B cell (primary cell): ENCODE measurements around the gene LTBP2. TPM values are rescaled to one million over a fixed set of nuclear protein-coding genes. Genes with fewer than 3 reads are reported as not detected.

Source experiments
- ATAC-seq: fragments of 200-7000 bp; cut with Tn5 transposase; one replicate; pipeline ENCODE4 v1.10.0; 2021; ENCODE audit warnings: low read depth, mild to moderate bottlenecking, moderate number of reproducible peaks, moderate library complexity
- CTCF ChIA-PET: fragments of 350-600 bp; sonication (Branson Sonifier 250); formaldehyde crosslinking; loops from one replicate; lab custom pipeline; 2021; ENCODE audit warnings: antibody characterized with exemption, inconsistent platforms; lab: Charles Lee
- POLR2A ChIA-PET: fragments of 350-600 bp; sonication (Branson Sonifier 250); formaldehyde crosslinking; loops from one replicate; lab custom pipeline; 2021; ENCODE audit warnings: antibody characterized with exemption; lab: Charles Lee
- DNase-seq: peaks from one replicate; pipeline ENCODE4 v3.0.0; 2013
- H2AFZ ChIP-seq: 2 replicates; pipeline ENCODE4 v1.6.1; 2012; ENCODE audit warnings: mild to moderate bottlenecking, low read depth, low read length; ENCODE audit not compliant: insufficient read depth, poor library complexity, severe bottlenecking
- H3K27ac ChIP-seq, 2 donors: 1 replicate in 1 of 2; 2 replicates in 1 of 2; pipeline ENCODE4 v1.5.1; 2012 to 2013; ENCODE audit warnings: low read length in 2 of 2, mild to moderate bottlenecking in 2 of 2, moderate library complexity in 1 of 2
- H3K27me3 ChIP-seq, 4 experiments: fragments of 200-600 bp in 1 of 4; sonication (generic) in 1 of 4; replicated peaks in 1 of 4; 1 replicate in 2 of 4; 2 replicates in 2 of 4; pipeline versions ENCODE4 v1.6.1 to v1.7.0; 2013 to 2016; ENCODE audit warnings: low read length in 3 of 4, mild to moderate bottlenecking in 2 of 4, mixed read lengths in 1 of 4, moderate library complexity in 1 of 4; ENCODE audit not compliant: insufficient read depth in 4 of 4, control insufficient read depth in 3 of 4; ENCODE audit errors: control extremely low read depth in 1 of 4
- H3K36me3 ChIP-seq, 2 experiments: replicated peaks in 1 of 2; 1 replicate in 1 of 2; 2 replicates in 1 of 2; pipeline versions ENCODE4 v1.6.1 to v1.7.1; 2013; ENCODE audit warnings: low read length in 1 of 2; ENCODE audit not compliant: insufficient read depth in 2 of 2, control insufficient read depth in 1 of 2; ENCODE audit errors: control extremely low read depth in 1 of 2, extremely low read depth in 1 of 2
- H3K4me1 ChIP-seq, 2 donors: fragments of 200-600 bp in 1 of 2; sonication (generic) in 1 of 2; 1 replicate in 1 of 2; 2 replicates in 1 of 2; pipeline versions ENCODE4 v1.5.1 to v1.6.1; 2013 to 2017; ENCODE audit warnings: low read length in 2 of 2; ENCODE audit not compliant: control insufficient read depth in 2 of 2, insufficient read depth in 2 of 2
- H3K4me2 ChIP-seq: replicated peaks from 2 replicates; pipeline ENCODE3; 2012; ENCODE audit warnings: mild to moderate bottlenecking, low read depth, low read length; ENCODE audit not compliant: poor library complexity, severe bottlenecking
- H3K4me3 ChIP-seq, 5 experiments: fragments of 200-600 bp in 1 of 5; sonication (generic) in 1 of 5; 1 replicate in 3 of 5; 2 replicates in 2 of 5; pipeline versions ENCODE4 v1.5.1 to v1.7.0; 2011 to 2016; ENCODE audit warnings: low read length in 4 of 5, mild to moderate bottlenecking in 4 of 5, low read depth in 2 of 5, control low read depth in 1 of 5, moderate library complexity in 1 of 5; ENCODE audit not compliant: insufficient read depth in 1 of 5; ENCODE audit errors: control extremely low read depth in 1 of 5, extremely low read depth in 1 of 5
- H3K79me2 ChIP-seq: fragments of 200-600 bp; sonication (generic); one replicate; pipeline ENCODE4 v1.6.0; 2016; ENCODE audit warnings: low read length; ENCODE audit not compliant: control insufficient read depth, insufficient read depth
- H3K9ac ChIP-seq: fragments of 200-600 bp; sonication (generic); 2 replicates; pipeline ENCODE4 v1.6.1; 2017; ENCODE audit warnings: mild to moderate bottlenecking, low read length, moderate library complexity
- H3K9me3 ChIP-seq, 3 donors: one replicate each; pipeline versions ENCODE4 v1.6.1 to v1.7.1; 2013; ENCODE audit warnings: low read length in 2 of 3; ENCODE audit not compliant: control insufficient read depth in 2 of 3, insufficient read depth in 1 of 3; ENCODE audit errors: control extremely low read depth in 1 of 3
- H4K20me1 ChIP-seq: 2 replicates; pipeline ENCODE4 v1.6.0; 2012; ENCODE audit warnings: mild to moderate bottlenecking, low read length; ENCODE audit not compliant: insufficient read depth, control insufficient read depth, poor library complexity, severe bottlenecking
- H3K27ac Mint-ChIP-seq: one replicate; pipeline ENCODE4 v1.8.0; 2021; ENCODE audit warnings: mixed read lengths
- H3K27me3 Mint-ChIP-seq: one replicate; pipeline ENCODE4 v1.8.0; 2021; ENCODE audit warnings: mixed read lengths
- H3K4me1 Mint-ChIP-seq: one replicate; pipeline ENCODE4 v1.8.0; 2021; ENCODE audit warnings: mixed read lengths
- H3K4me3 Mint-ChIP-seq: one replicate; pipeline ENCODE4 v1.8.0; 2021; ENCODE audit warnings: mixed read lengths
- H3K9me3 Mint-ChIP-seq: one replicate; pipeline ENCODE4 v1.8.0; 2022; ENCODE audit warnings: mixed read lengths; ENCODE audit not compliant: insufficient read depth
- EZH2 ChIP-seq: IDR thresholded peaks from 2 replicates; pipeline ENCODE4 v1.6.1; 2012; ENCODE audit warnings: borderline replicate concordance, low read depth, mild to moderate bottlenecking, moderate library complexity, low read length; ENCODE audit not compliant: insufficient read depth, poor library complexity, severe bottlenecking
- WGBS: methylation state at CpG from one replicate; pipeline ENCODE4 v1.1.5; 2013; ENCODE audit warnings: missing lambda C conversion rate; ENCODE audit not compliant: insufficient coverage; 5-methylcytosine and 5-hydroxymethylcytosine counted together
- intact Hi-C: fragments of 100-400 bp; cut with micrococcal nuclease; formaldehyde crosslinking; loops from one replicate; pipeline ENCODE4 v1.10.0; 2022
- polyA plus RNA-seq: library from polyadenylated mRNA; depleted of rRNA; stranded (reverse); fragments of >200 nt; gene quantifications from 2 replicates; pipeline ENCODE4 v1.2.3, GENCODE V29; 2012
- total RNA-seq, 2 donors: library from RNA; stranded (reverse); fragments of 120-200 nt in 1 of 2; gene quantifications; 1 replicate in 1 of 2; 2 replicates in 1 of 2; pipeline versions ENCODE4 v1.2.3 to v1.2.4, GENCODE V29; 2013 to 2022
- TF ChIP-seq, protein P1 (sequence below): fragments of 200-600 bp; IDR thresholded peaks from one replicate; pipeline ENCODE4 v1.8.0; 2022; ENCODE audit warnings: antibody characterized with exemption, mild to moderate bottlenecking

Gene LTBP2
- total and polyA plus RNA-seq, 2 donors (not counting 1 experiment from before 2014, with no cell fraction given) = 0.12 to 0.22 TPM

DNA sequence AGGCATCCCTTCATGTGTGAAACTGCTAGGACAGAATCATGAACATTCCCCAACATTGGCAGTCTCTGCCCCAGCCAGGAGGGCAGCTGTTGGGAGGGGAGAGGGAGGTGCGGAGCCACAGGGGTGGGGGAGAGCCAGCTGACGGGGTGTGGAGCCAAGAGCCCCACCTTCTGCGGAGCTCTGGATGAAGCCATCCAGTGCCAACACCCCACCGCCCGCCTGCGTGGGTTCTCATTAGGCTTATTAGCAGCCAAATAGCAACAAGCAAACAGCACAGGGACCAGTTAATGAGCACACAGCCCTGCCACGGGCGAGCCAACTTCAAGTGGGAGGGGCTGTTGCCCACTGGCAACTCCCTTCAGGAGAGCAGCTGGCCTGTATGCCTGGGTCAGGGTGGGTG is 12.1 kb downstream of the LTBP2 start:
- Histone ChIP-seq H3K79me2 (no peaks in the 10 kb centered on the region), H3K9ac (no peak overlapping the region), H3K4me2 (no peak overlapping the region), H3K27ac (no peak overlapping the region), H3K27me3 (no peaks in the 10 kb centered on the region), H4K20me1 (no peaks in the 10 kb centered on the region), H2AFZ (no peak overlapping the region), H3K9me3 (no peaks in the 10 kb centered on the region), H3K4me1 (no peaks in the 10 kb centered on the region), H3K36me3 (no peaks in the 10 kb centered on the region), H3K4me3 (no peak overlapping the region)
- intact Hi-C loops = no loop called here
- ChIA-PET POLR2A (no interaction called here), CTCF (interaction anchor here (0.5 to 2.4 kb wide), 2 partner anchors 12 to 275 kb away, joined by 4 to 8 read pairs; partner anchors contain the start of gene LTBP2)
- 88% methylated on average over 8 of the region's 8 CpGs for WGBS
- no peaks in the 10 kb centered on the region for H3K27me3 Mint-ChIP-seq
- no peaks in the 10 kb centered on the region for H3K4me1 Mint-ChIP-seq
- DNase-seq (no peak), ATAC-seq (no peak)
- TF ChIP-seq EZH2 = no peak
- TF ChIP-seq, protein P1, sequence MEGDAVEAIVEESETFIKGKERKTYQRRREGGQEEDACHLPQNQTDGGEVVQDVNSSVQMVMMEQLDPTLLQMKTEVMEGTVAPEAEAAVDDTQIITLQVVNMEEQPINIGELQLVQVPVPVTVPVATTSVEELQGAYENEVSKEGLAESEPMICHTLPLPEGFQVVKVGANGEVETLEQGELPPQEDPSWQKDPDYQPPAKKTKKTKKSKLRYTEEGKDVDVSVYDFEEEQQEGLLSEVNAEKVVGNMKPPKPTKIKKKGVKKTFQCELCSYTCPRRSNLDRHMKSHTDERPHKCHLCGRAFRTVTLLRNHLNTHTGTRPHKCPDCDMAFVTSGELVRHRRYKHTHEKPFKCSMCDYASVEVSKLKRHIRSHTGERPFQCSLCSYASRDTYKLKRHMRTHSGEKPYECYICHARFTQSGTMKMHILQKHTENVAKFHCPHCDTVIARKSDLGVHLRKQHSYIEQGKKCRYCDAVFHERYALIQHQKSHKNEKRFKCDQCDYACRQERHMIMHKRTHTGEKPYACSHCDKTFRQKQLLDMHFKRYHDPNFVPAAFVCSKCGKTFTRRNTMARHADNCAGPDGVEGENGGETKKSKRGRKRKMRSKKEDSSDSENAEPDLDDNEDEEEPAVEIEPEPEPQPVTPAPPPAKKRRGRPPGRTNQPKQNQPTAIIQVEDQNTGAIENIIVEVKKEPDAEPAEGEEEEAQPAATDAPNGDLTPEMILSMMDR = no peak
- H3K4me3 Mint-ChIP-seq = no peak overlapping the region
- H3K27ac Mint-ChIP-seq = no peak overlapping the region
- no peaks in the 10 kb centered on the region for H3K9me3 Mint-ChIP-seq

DNA sequence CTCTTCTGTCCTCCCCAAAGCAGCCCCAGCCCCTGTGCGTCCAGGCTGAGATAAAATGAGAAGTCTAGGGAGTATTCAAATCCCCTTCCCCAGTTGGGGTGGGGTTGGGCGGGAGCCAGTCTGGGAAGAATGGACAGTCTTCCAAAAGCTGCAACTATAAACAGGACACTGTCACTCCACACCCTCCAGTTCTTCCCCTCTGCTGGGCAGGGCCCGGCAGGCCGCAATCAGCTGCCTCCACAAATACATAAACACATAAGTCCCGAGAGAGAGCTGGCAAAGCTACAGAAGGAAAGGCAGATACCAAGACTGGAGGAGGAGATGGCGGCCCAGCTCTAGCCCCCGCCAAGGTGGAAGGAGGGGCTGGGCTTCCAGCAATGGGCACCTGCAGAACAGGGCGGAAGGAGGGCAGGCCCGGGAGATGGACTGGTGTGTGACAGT is 12.7 kb downstream of the LTBP2 start:
- Mint-ChIP-seq H3K4me1 (peaks cover under 1% of the 10 kb centered on the region), H3K27ac (no peak overlapping the region), H3K9me3 (no peaks in the 10 kb centered on the region), H3K4me3 (no peak overlapping the region), H3K27me3 (no peaks in the 10 kb centered on the region)
- 83% methylated on average over 7 of the region's 9 CpGs for WGBS
- Histone ChIP-seq H2AFZ (no peak overlapping the region), H3K36me3 (no peaks in the 10 kb centered on the region), H3K27me3 (no peaks in the 10 kb centered on the region), H3K4me3 (no peak overlapping the region), H3K4me2 (no peak overlapping the region), H3K27ac (no peak overlapping the region), H3K9me3 (no peaks in the 10 kb centered on the region), H3K4me1 (no peaks in the 10 kb centered on the region), H3K9ac (no peak overlapping the region), H3K79me2 (no peaks in the 10 kb centered on the region), H4K20me1 (no peaks in the 10 kb centered on the region)
- TF ChIP-seq EZH2 = no peak
- TF ChIP-seq, protein P1 = no peak
- ATAC-seq (no peak), DNase-seq (no peak)
- intact Hi-C loops = no loop called here
- CTCF ChIA-PET = interaction anchor here (1.2 to 2.4 kb wide), 3 partner anchors 10 to 13 kb away, joined by 4 to 8 read pairs (median 5); partner anchors contain the start of gene LTBP2
- POLR2A ChIA-PET = no interaction called here
